MM.1S (cell line): ENCODE data around the gene MTX3.

Experiments used
- DNase-seq: peaks from one replicate; pipeline ENCODE4 v3.0.0-alpha.2; 2015
- H2AFZ ChIP-seq: fragments of 300-600 bp; sonication (generic); 2 replicates; pipeline ENCODE4 v1.6.0; 2016; ENCODE audit warnings: antibody characterized with exemption, low read length
- H3F3A ChIP-seq: fragments of 300-600 bp; sonication (generic); 2 replicates; pipeline ENCODE4 v1.6.1; 2016; ENCODE audit warnings: mild to moderate bottlenecking, antibody characterized with exemption, low read length, moderate library complexity, mixed read lengths; ENCODE audit not compliant: insufficient read depth
- H3K27ac ChIP-seq: fragments of 300-600 bp; sonication (generic); 2 replicates; pipeline ENCODE4 v1.5.1; 2016; ENCODE audit warnings: mild to moderate bottlenecking, low read length
- H3K27me3 ChIP-seq: fragments of 300-600 bp; sonication (generic); replicated peaks from 2 replicates; pipeline ENCODE4 v1.6.0; 2016; ENCODE audit warnings: low read length; ENCODE audit not compliant: insufficient read depth
- H3K36me3 ChIP-seq: fragments of 300-600 bp; sonication (generic); replicated peaks from 2 replicates; pipeline ENCODE4 v1.6.1; 2016; ENCODE audit warnings: mild to moderate bottlenecking, low read length, mixed read lengths; ENCODE audit not compliant: insufficient read depth
- H3K4me1 ChIP-seq: fragments of 300-600 bp; sonication (generic); 2 replicates; pipeline ENCODE4 v1.6.1; 2016; ENCODE audit warnings: low read length, mixed read lengths
- H3K4me2 ChIP-seq: fragments of 300-600 bp; sonication (generic); 2 replicates; pipeline ENCODE4 v1.6.0; 2016; ENCODE audit warnings: low read depth, low read length
- H3K4me3 ChIP-seq: fragments of 300-600 bp; sonication (generic); 2 replicates; pipeline ENCODE4 v1.5.1; 2016; ENCODE audit warnings: low read length, mixed read lengths
- H3K79me2 ChIP-seq: fragments of 300-600 bp; sonication (generic); 2 replicates; pipeline ENCODE4 v1.6.1; 2016; ENCODE audit warnings: mixed run types, low read length, mixed read lengths
- H3K9ac ChIP-seq: fragments of 300-600 bp; sonication (generic); 2 replicates; pipeline ENCODE4 v1.6.1; 2016; ENCODE audit warnings: low read length, mixed read lengths
- H3K9me2 ChIP-seq: fragments of 300-600 bp; sonication (generic); replicated peaks from 2 replicates; pipeline ENCODE4 v1.6.1; 2016; ENCODE audit warnings: mild to moderate bottlenecking, low read length, mixed read lengths; ENCODE audit not compliant: insufficient read depth
- H3K9me3 ChIP-seq: fragments of 300-600 bp; sonication (generic); replicated peaks from 2 replicates; pipeline ENCODE4 v1.6.1; 2016; ENCODE audit warnings: mild to moderate bottlenecking, low read length, mixed read lengths; ENCODE audit not compliant: insufficient read depth
- H4K20me1 ChIP-seq: fragments of 300-600 bp; sonication (generic); 2 replicates; pipeline ENCODE4 v1.6.1; 2016; ENCODE audit warnings: mild to moderate bottlenecking, low read length, moderate library complexity, mixed read lengths; ENCODE audit not compliant: insufficient read depth
- CTCF ChIP-seq: fragments of 300-600 bp; sonication (generic); IDR thresholded peaks from 2 replicates; pipeline ENCODE4 v1.5.1; 2016; ENCODE audit warnings: antibody characterized with exemption, low read length, mixed read lengths
- EZH2 ChIP-seq: fragments of 300-600 bp; sonication (generic); optimal IDR thresholded peaks from 2 replicates; pipeline ENCODE3; 2017; ENCODE audit warnings: low read depth, mild to moderate bottlenecking, antibody characterized with exemption, low read length, mixed read lengths
- EZH2phosphoT487 ChIP-seq: fragments of 300-600 bp; sonication (generic); IDR thresholded peaks from 2 replicates; pipeline ENCODE4 v1.6.1; 2018; ENCODE audit warnings: antibody characterized with exemption, low read length

Gene MTX3

GRCh38 chr5:79984363-79984762, 6.7 kb downstream of the MTX3 start:
- H3K9me2 ChIP-seq, result no peaks in the 10 kb centered on the region
- no peak overlapping the region for H3K4me3 ChIP-seq
- H3F3A ChIP-seq, result peaks cover 22% of the 10 kb centered on the region
- H3K9me3 ChIP-seq, result no peaks in the 10 kb centered on the region
- peaks cover 31% of the 10 kb centered on the region for H3K79me2 ChIP-seq
- no peak overlapping the region for H3K9ac ChIP-seq
- no peaks in the 10 kb centered on the region for H3K27me3 ChIP-seq
- H3K4me1 ChIP-seq, result peaks cover 43% of the 10 kb centered on the region
- H3K36me3 ChIP-seq, result peaks cover 24% of the 10 kb centered on the region
- no peak for TF ChIP-seq EZH2phosphoT487
- no peak for TF ChIP-seq EZH2
- TF ChIP-seq CTCF, result no peak
- no peak overlapping the region for H3K4me2 ChIP-seq
- no peak overlapping the region for H3K27ac ChIP-seq
- H2AFZ ChIP-seq, result no peak overlapping the region
- H4K20me1 ChIP-seq, result no peaks in the 10 kb centered on the region
- DNase-seq, result no peak

GRCh38 chr5:79983618-79984017, 7.4 kb downstream of the MTX3 start:
- Histone ChIP-seq H2AFZ (no peak overlapping the region), H3K4me2 (no peak overlapping the region), H3K36me3 (peaks cover 24% of the 10 kb centered on the region), H3K27ac (no peak overlapping the region), H3K9me2 (no peaks in the 10 kb centered on the region), H3F3A (peaks cover 22% of the 10 kb centered on the region), H4K20me1 (no peaks in the 10 kb centered on the region), H3K9me3 (no peaks in the 10 kb centered on the region), H3K4me3 (no peak overlapping the region), H3K4me1 (peaks cover 46% of the 10 kb centered on the region), H3K9ac (no peak overlapping the region), H3K27me3 (no peaks in the 10 kb centered on the region), H3K79me2 (peaks cover 27% of the 10 kb centered on the region; the same call in 1 of the 2 replicates)
- no peak for DNase-seq
- no peak for TF ChIP-seq EZH2phosphoT487
- TF ChIP-seq EZH2, result no peak
- no peak for TF ChIP-seq CTCF

- H3K9me3 ChIP-seq, result no peaks in the 10 kb centered on the region
- peaks cover 22% of the 10 kb centered on the region for H3F3A ChIP-seq
- peak overlapping the region; percentile 45 for H3K4me2 ChIP-seq
- H3K9ac ChIP-seq, result no peak overlapping the region
- H3K36me3 ChIP-seq, result peaks cover 22% of the 10 kb centered on the region; the same call in 1 of the 2 replicates
- no peaks in the 10 kb centered on the region for H4K20me1 ChIP-seq
- DNase-seq, result peak; percentile 48
- peak overlapping the region; percentile 11; the same call in 1 of the 2 replicates for H2AFZ ChIP-seq
- peak overlapping the region; percentile 67 for H3K27ac ChIP-seq
- no peak for TF ChIP-seq EZH2phosphoT487
- TF ChIP-seq EZH2, result no peak
- no peak for TF ChIP-seq CTCF
- peaks cover 41% of the 10 kb centered on the region for H3K4me1 ChIP-seq
- no peaks in the 10 kb centered on the region for H3K9me2 ChIP-seq
- no peak overlapping the region for H3K4me3 ChIP-seq
- peaks cover 21% of the 10 kb centered on the region; the same call in 1 of the 2 replicates for H3K79me2 ChIP-seq
- H3K27me3 ChIP-seq, result no peaks in the 10 kb centered on the region
Measured at GRCh38 chr5:79982136-79982535, 8.9 kb downstream of the MTX3 start.
